ENCODE results near the gene RGMA. TPM values are rescaled to one million over a fixed set of nuclear protein-coding genes. Genes with fewer than 3 reads are reported as not detected.

The RGMA gene
- total and polyA plus RNA-seq, 2 of the 8 experiments (the other 6 are each of a cell fraction or from before 2014, with no cell fraction given) = 19.9 to 39.8 TPM

- H3K18ac ChIP-seq (ENCODE audit: extremely low read depth, low read length) = no peak overlapping the region
- H3K36me3 ChIP-seq (ENCODE audit: control insufficient read depth in 2 of 4, insufficient read depth in 4 of 4, low read length in 3 of 4) = peaks cover 40 to 89% (median 73%) of the 10 kb centered on the region in 4 experiments
- peaks cover 5 to 7% of the 10 kb centered on the region in 2 experiments; a peak in 2 of 4 replicates for H3K9me3 ChIP-seq (ENCODE audit: insufficient read depth in 2 of 2, low read depth in 1 of 2, low read length in 1 of 2)
- no peaks in the 10 kb centered on the region for H3K23me2 ChIP-seq (ENCODE audit: low read depth, low read length)
- no peak overlapping the region for H2AFZ ChIP-seq (ENCODE audit: low read length)
- no peak overlapping the region for H4K91ac ChIP-seq (replicated peaks; ENCODE audit: insufficient read length, low read length)
- no peak for DNase-seq (ENCODE audit: low read depth in 1 of 2, low spot score in 2 of 2)
- no peak overlapping the region for H2BK120ac ChIP-seq (replicated peaks; ENCODE audit: low read depth, low read length)
- peaks cover 0 to 33% of the 10 kb centered on the region in 2 experiments; a peak in 1 of 4 replicates for H3K79me2 ChIP-seq (ENCODE audit: control insufficient read depth in 1 of 2, insufficient read depth in 2 of 2, low read length in 2 of 2)
- CTCF ChIA-PET (ENCODE audit: partially characterized antibody) = interaction anchor here (0.9 to 15.8 kb wide), 6 partner anchors 10 to 35 kb away, joined by 3 to 119 read pairs (median 6); no protein-coding TSS in a partner anchor
- TF ChIP-seq SIX5 (IDR thresholded peaks at IDR 0.05; ENCODE audit: low read depth, low read length) = no peak
- no peak for TF ChIP-seq EGR1 (IDR thresholded peaks at IDR 0.05; ENCODE audit: borderline replicate concordance, low read depth, low read length)
- TF ChIP-seq CEBPB (IDR thresholded peaks at IDR 0.05; ENCODE audit: low read depth, low read length) = no peak
- no peak for TF ChIP-seq HDAC6 (IDR thresholded peaks at IDR 0.05; ENCODE audit: low read depth, low read length)
- TF ChIP-seq TAF7 (optimal IDR thresholded peaks at IDR 0.05; ENCODE audit: borderline replicate concordance, low read depth, low read length) = no peak
- TF ChIP-seq GTF2F1 (IDR thresholded peaks at IDR 0.05; ENCODE audit: borderline replicate concordance, low read depth, low read length) = no peak
- no peak for TF ChIP-seq RNF2 (IDR thresholded peaks at IDR 0.05; ENCODE audit: borderline replicate concordance, low read depth, low read length, missing control alignments, poor library complexity, severe bottlenecking)
- H3K27me3 ChIP-seq (replicated peaks in 1 of 4; ENCODE audit: control insufficient read depth in 3 of 4, extremely low read depth in 1 of 4, insufficient read depth in 3 of 4, low read length in 3 of 4) = no peaks in the 10 kb centered on the region
- no peak overlapping the region for H2BK12ac ChIP-seq (ENCODE audit: low read depth, low read length)
- H3K27ac ChIP-seq (ENCODE audit: low read depth, low read length) = no peak overlapping the region
- no peak overlapping the region for H3K9ac ChIP-seq (replicated peaks in 1 of 4; ENCODE audit: extremely low read depth in 1 of 4, low read depth in 3 of 4, low read length in 3 of 4)
- H4K5ac ChIP-seq (ENCODE audit: insufficient read length, low read depth, low read length) = no peak overlapping the region
- no peaks in the 10 kb centered on the region; a peak in 1 of 7 replicates for H3K4me1 ChIP-seq (replicated peaks in 1 of 4; ENCODE audit: control insufficient read depth in 3 of 4, insufficient read depth in 4 of 4, low read length in 3 of 4)
- H3K14ac ChIP-seq (ENCODE audit: insufficient read length) = no peak overlapping the region
- no peak overlapping the region for H3K4me3 ChIP-seq (ENCODE audit: extremely low read depth in 1 of 4, insufficient read depth in 2 of 4, low read depth in 3 of 4, low read length in 4 of 4)
- no peak overlapping the region for H3K56ac ChIP-seq (replicated peaks; ENCODE audit: insufficient read length, low read depth, low read length)
- POLR2A ChIA-PET (ENCODE audit: partially characterized antibody) = interaction anchor here (1.0 kb wide), 1 partner anchor 8 kb away, joined by 3 read pairs; no protein-coding TSS in a partner anchor
- no peak overlapping the region for H2AK5ac ChIP-seq (ENCODE audit: low read depth, low read length)
- H2BK20ac ChIP-seq (ENCODE audit: low read length) = no peak overlapping the region
- no peak overlapping the region for H2BK5ac ChIP-seq (ENCODE audit: low read depth, low read length)
- no peak overlapping the region for H3K4ac ChIP-seq (replicated peaks; ENCODE audit: insufficient read length, low read depth, low read length)
- H3K23ac ChIP-seq (ENCODE audit: insufficient read length) = no peak overlapping the region
- FAIRE-seq = no peak
- no peak overlapping the region for H3K4me2 ChIP-seq (ENCODE audit: insufficient read depth in 1 of 2, low read depth in 2 of 2, low read length in 2 of 2)
- 97% methylated on average over 15 of the region's 15 CpGs; no CpG with 5 or more reads in 1 of the 2 experiments for WGBS, 2 experiments (ENCODE audit: extremely low coverage in 1 of 2, insufficient coverage in 1 of 2, insufficient read length in 1 of 2, insufficient replicate concordance in 2 of 2, low coverage in 1 of 2, low lambda C conversion rate in 2 of 2, missing lambda C conversion rate in 1 of 2)
- H2BK15ac ChIP-seq (ENCODE audit: low read length) = no peak overlapping the region
- peak overlapping the region; percentile 15; the same call in 1 of the 2 replicates for H4K8ac ChIP-seq (ENCODE audit: extremely low read depth, insufficient read depth, low read length)
- H4K20me1 ChIP-seq (replicated peaks in 1 of 2; ENCODE audit: control insufficient read depth in 1 of 2, insufficient read depth in 2 of 2, low read length in 2 of 2) = peaks cover 19 to 38% of the 10 kb centered on the region in 2 experiments
- H3K79me1 ChIP-seq (ENCODE audit: low read depth, low read length) = peaks cover 17% of the 10 kb centered on the region; the same call in 1 of the 2 replicates
Observed at GRCh38 chr15:93049914-93050578, 39.0 kb downstream of the RGMA start.

Measured in H1 (cell line).